Smooth muscle cell (in vitro differentiated cells): ENCODE results near the gene APC. TPM values are rescaled to one million over a fixed set of nuclear protein-coding genes. Genes with fewer than 3 reads are reported as not detected.
"Not testable (repeated sequence)": the region's sequence is repeated elsewhere in the genome, so short reads cannot be mapped to it uniquely, and the experiment has no call there.

Source experiments
- DNase-seq: peaks from one replicate; lab custom pipeline; 2025; ENCODE audit not compliant: unreplicated experiment; lab: John Stamatoyannopoulos, UW
- H2AFZ ChIP-seq: fragments of 200-600 bp; sonication (generic); 2 replicates; pipeline ENCODE4 v1.6.0; 2016; ENCODE audit warnings: antibody characterized with exemption, low read depth, mild to moderate bottlenecking
- H3F3A ChIP-seq: fragments of 200-600 bp; sonication (generic); 2 replicates; pipeline ENCODE4 v1.6.0; 2017; ENCODE audit warnings: antibody characterized with exemption, low read depth
- H3K27ac ChIP-seq: fragments of 200-600 bp; sonication (generic); 2 replicates; pipeline ENCODE4 v1.5.1; 2016; ENCODE audit warnings: low read depth, mild to moderate bottlenecking
- H3K27me3 ChIP-seq: fragments of 200-600 bp; sonication (generic); 2 replicates; pipeline ENCODE4 v1.6.1; 2016; ENCODE audit warnings: low read depth, mild to moderate bottlenecking
- H3K36me3 ChIP-seq: fragments of 200-600 bp; sonication (generic); 2 replicates; pipeline ENCODE4 v1.5.1; 2016; ENCODE audit warnings: low read depth
- H3K4me1 ChIP-seq: fragments of 200-600 bp; sonication (generic); 2 replicates; pipeline ENCODE4 v1.5.1; 2016; ENCODE audit warnings: low read depth
- H3K4me2 ChIP-seq: fragments of 200-600 bp; sonication (generic); 2 replicates; pipeline ENCODE4 v1.6.0; 2016; ENCODE audit warnings: mild to moderate bottlenecking
- H3K4me3 ChIP-seq: fragments of 200-600 bp; sonication (generic); 2 replicates; pipeline ENCODE4 v1.5.1; 2016; ENCODE audit warnings: mild to moderate bottlenecking
- H3K79me2 ChIP-seq: fragments of 200-600 bp; sonication (generic); 2 replicates; pipeline ENCODE4 v1.6.0; 2016; ENCODE audit warnings: low read depth, mild to moderate bottlenecking
- H3K9ac ChIP-seq: fragments of 200-600 bp; sonication (generic); 2 replicates; pipeline ENCODE4 v1.6.0; 2016; ENCODE audit warnings: low read depth
- H3K9me3 ChIP-seq: fragments of 200-600 bp; sonication (generic); replicated peaks from 2 replicates; pipeline ENCODE4 v1.5.1; 2016; ENCODE audit warnings: low read depth
- H4K20me1 ChIP-seq: fragments of 200-600 bp; sonication (generic); 2 replicates; pipeline ENCODE4 v1.6.0; 2016; ENCODE audit warnings: low read depth
- CTCF ChIP-seq: fragments of 200-600 bp; sonication (generic); IDR thresholded peaks from 2 replicates; pipeline ENCODE4 v1.5.1; 2017; ENCODE audit warnings: borderline replicate concordance, mild to moderate bottlenecking, antibody characterized with exemption; ENCODE audit not compliant: insufficient read depth, poor library complexity, severe bottlenecking
- WGBS: methylation state at CpG from one replicate; pipeline ENCODE4 v1.1.7; 2016; ENCODE audit warnings: low lambda C conversion rate; 5-methylcytosine and 5-hydroxymethylcytosine counted together
- polyA plus RNA-seq: library from polyadenylated mRNA; unstranded; fragments of >200 nt; fragmentation: Nextera tagmentation; extraction: Ambion mirVana; gene quantifications from 2 replicates; pipeline ENCODE4 v1.2.1, GENCODE V29; 2016
- total RNA-seq: library from RNA; depleted of rRNA; stranded (reverse); fragments of >200 nt; gene quantifications from 2 replicates; pipeline ENCODE4 v1.2.3, GENCODE V29; 2014

Gene APC
- total and polyA plus RNA-seq, 2 experiments from 2014 or later: 9.1 to 36.7 TPM

GRCh38 chr5:112849912-112850311 is 112.2 kb downstream of the APC start:
- Histone ChIP-seq H3K9me3 (no peaks in the 10 kb centered on the region), H3K27me3 (peaks cover 3% of the 10 kb centered on the region), H4K20me1 (no peaks in the 10 kb centered on the region), H3K27ac (no peak overlapping the region), H3K4me3 (no peak overlapping the region), H3K79me2 (no peaks in the 10 kb centered on the region), H3K4me2 (no peak overlapping the region), H3K4me1 (no peaks in the 10 kb centered on the region), H3K9ac (no peak overlapping the region), H2AFZ (no peak overlapping the region), H3F3A (no peaks in the 10 kb centered on the region), H3K36me3 (no peaks in the 10 kb centered on the region)
- 88% methylated on average over 2 of the region's 2 CpGs for WGBS
- DNase-seq: no peak
- no peak for TF ChIP-seq CTCF

DNA sequence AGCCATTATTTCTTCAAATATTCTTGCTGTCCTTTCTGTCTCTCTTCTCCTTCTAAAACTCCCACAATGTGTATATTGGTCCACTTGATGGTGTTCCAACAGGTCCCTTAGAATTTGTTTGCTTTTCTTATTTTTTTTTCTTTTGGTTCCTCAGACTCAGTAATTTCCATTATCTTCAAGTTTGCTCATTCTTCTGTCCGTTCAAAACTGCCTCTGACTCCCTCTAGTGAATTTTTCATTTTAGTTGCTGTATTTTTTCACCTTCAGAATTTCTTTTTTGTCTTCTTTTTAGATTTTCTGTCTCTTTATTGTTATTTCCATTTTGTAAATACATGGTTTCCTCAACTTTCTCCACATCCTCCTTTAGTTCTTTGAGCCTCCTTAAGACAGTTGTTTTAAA is 117.0 kb downstream of the APC start:
- TF ChIP-seq CTCF: no peak
- H3F3A ChIP-seq: no peaks in the 10 kb centered on the region
- DNase-seq: no peak
- H2AFZ ChIP-seq: no peak overlapping the region
- H3K4me1 ChIP-seq: no peaks in the 10 kb centered on the region
- no peaks in the 10 kb centered on the region for H3K9me3 ChIP-seq
- H3K27ac ChIP-seq: no peak overlapping the region
- H3K4me3 ChIP-seq: no peak overlapping the region
- no peaks in the 10 kb centered on the region for H3K36me3 ChIP-seq
- H3K27me3 ChIP-seq: peaks cover 18% of the 10 kb centered on the region
- no peaks in the 10 kb centered on the region for H4K20me1 ChIP-seq
- 78% methylated on average over 1 of the region's 1 CpG for WGBS
- no peak overlapping the region for H3K4me2 ChIP-seq
- H3K9ac ChIP-seq: no peak overlapping the region
- H3K79me2 ChIP-seq: no peaks in the 10 kb centered on the region

DNA sequence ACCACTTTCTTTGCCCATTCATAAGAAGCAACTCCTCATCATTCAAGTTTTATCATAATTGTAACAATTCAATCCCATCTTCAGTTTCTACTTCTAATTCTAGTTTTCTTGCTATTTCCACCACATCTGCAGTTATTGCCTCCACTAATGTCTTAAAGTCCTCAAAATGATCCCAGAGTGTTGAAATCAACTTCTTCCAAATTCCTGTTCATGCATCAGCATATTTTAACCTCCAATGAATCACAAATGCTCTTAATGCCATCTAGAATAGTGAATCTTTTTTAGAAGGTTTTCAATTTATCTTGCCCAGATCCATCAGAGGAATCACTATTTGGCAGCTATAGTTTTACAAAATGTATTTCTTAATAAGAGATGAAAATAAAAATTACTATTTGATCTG is 120.2 kb downstream of the APC start:
- H3K9ac ChIP-seq: no peak overlapping the region
- no peaks in the 10 kb centered on the region for H3K36me3 ChIP-seq
- DNase-seq: no peak

DNA sequence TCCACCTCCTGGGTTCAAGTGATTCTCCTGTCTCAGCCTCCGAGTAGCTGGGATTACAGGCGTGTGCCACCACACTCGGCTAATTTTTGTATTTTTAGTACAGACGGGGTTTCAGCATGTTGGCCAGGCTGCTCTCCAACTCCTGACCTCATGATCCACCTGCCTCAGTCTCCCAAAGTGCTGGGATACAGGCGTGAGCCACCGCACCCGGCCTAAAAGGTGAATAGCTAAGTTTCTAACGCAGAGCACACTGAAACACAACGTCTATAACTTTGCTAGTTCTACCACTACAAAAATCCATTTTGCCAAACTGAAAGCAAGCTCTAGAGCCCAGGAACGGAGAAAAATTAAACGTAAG is 122.9 kb downstream of the APC start:
- not testable (repeated sequence) for H3K27me3 ChIP-seq, H3K9me3 ChIP-seq, DNase-seq, H3K36me3 ChIP-seq, H3F3A ChIP-seq
- H3K9ac ChIP-seq: peak overlapping the region; percentile 70
- H3K4me3 ChIP-seq: peak overlapping the region; percentile 82
- 87% methylated on average over 11 of the region's 11 CpGs for WGBS
- peak overlapping the region; percentile 99 for H2AFZ ChIP-seq
- H3K4me1 ChIP-seq: peaks cover 20% of the 10 kb centered on the region
- peaks cover 44% of the 10 kb centered on the region for H3K79me2 ChIP-seq
- H3K4me2 ChIP-seq: peak overlapping the region; percentile 92
- H4K20me1 ChIP-seq: peaks cover 25% of the 10 kb centered on the region
- H3K27ac ChIP-seq: peak overlapping the region; percentile 73

More for the DNA sequence above, 120.2 kb downstream of the APC start:
- no peak overlapping the region for H3K4me3 ChIP-seq
- H3K4me1 ChIP-seq: peaks cover 13% of the 10 kb centered on the region
- no peak overlapping the region for H3K4me2 ChIP-seq
- H3F3A ChIP-seq: no peaks in the 10 kb centered on the region
- no peaks in the 10 kb centered on the region for H3K9me3 ChIP-seq
- H3K27ac ChIP-seq: no peak overlapping the region
- H3K79me2 ChIP-seq: peaks cover 17% of the 10 kb centered on the region
- H3K27me3 ChIP-seq: peaks cover 18% of the 10 kb centered on the region
- H4K20me1 ChIP-seq: peaks cover 5% of the 10 kb centered on the region
- H2AFZ ChIP-seq: no peak overlapping the region
- TF ChIP-seq CTCF: no peak
